ENCODE data around the gene EOMES. TPM values are rescaled to one million over a fixed set of nuclear protein-coding genes. Genes with fewer than 3 reads are reported as not detected.

Gene EOMES
- total and polyA plus RNA-seq, 2 donors = 0.10 to 0.74 TPM

Other genes starting within 250 kb of the EOMES start
- 110 TPM for gene SLC4A7, start 237.9 kb downstream of the EOMES start, total RNA-seq
- gene SLC4A7, start 237.9 kb downstream of the EOMES start, polyA plus RNA-seq = 13.7 TPM